NCI-H1105 treated with DMSO at 0.1 percent for 48 hours (cell line): ENCODE results near the gene ZNF831.

Experiments used
- DNase-seq: peaks from one replicate; lab custom pipeline; 2025; lab: John Stamatoyannopoulos, UW

The ZNF831 gene

DNA sequence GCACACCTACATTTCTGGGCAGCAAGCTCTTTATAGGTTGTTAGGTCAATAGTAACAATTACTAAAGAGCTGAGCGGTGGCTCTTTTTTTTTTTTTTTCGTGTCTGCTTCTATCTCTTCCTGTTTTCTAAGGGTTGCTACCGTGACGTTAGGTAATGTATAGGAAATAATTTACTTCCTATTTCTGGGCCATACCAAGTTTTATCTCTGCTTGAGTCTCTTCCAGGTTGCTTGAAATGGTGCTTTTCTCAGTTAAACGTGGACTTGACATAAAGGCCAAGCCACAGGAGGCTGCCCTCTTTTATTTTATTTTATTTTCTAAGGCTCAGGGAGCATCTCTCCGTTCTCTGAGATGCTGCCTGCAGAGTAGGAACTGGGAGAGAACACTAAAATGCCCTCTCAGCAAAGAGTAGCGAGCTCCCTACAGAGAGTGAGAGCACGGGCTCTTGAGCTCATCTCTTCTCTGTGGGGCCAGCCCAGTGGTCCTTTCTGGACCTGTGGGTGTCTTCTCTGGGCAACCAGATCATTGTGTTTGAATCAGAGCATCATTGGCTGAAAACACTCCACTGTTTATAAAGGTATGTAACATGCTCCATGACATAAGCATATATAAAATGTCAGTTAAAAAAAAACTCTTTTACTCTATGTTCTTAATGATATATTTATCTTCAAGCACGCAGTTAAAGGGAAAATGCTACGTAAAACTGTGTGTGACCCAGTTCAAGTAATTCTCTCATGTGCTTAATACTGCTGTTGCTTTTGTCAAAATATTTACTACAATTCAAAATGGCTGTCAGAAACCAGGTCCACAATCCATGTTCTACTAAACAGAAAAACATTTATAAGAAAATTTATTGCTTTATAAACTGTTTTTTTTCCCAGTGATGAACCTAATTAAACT lies at the start of gene ZNF831:
TSS of gene ZNF831 (plus strand) at position 191 of the 900 bp plus-strand sequence. CDS start 27,199 bp downstream, outside the sequence.
- no peak for DNase-seq

DNA sequence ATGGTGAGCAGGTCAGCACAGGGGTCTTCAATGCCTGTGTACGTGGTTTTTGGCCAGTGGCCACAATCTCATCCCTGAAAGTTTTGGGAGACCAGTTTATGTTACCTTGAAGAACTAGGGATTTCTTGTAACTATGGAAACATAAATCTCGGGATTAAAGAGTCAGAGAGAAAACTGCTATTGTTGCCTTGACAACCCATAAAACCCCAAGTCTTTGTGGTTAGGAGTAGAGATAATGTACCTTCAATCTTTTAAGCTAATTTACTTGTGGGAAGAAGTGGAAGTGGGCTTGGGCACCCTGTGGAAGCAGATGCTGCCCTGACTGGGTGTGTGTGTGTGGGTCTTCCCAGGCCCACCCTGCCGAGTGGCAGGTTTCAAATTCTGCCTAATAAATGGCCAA lies 46.1 kb upstream of the ZNF831 start:
- DNase-seq: no peak

DNA sequence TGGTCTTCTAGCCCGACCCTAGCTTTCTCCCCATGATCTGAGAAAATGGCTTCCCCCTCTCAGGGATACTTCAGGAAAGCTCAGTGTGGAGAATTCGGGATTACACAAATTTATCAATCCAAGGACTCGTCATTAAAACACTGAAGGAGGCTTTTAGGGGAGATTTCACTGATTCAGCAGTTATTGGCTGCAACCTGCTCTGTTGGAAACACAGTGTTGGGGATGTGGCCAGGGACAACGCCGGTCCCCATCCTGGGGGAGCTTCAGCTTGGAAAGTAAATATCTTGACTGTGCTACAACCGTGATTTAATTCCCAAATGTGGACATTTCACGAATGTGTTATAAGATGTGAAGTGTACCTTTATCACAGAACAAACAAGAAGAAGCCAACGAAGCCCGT lies 44.8 kb upstream of the ZNF831 start:
- DNase-seq: no peak

DNA sequence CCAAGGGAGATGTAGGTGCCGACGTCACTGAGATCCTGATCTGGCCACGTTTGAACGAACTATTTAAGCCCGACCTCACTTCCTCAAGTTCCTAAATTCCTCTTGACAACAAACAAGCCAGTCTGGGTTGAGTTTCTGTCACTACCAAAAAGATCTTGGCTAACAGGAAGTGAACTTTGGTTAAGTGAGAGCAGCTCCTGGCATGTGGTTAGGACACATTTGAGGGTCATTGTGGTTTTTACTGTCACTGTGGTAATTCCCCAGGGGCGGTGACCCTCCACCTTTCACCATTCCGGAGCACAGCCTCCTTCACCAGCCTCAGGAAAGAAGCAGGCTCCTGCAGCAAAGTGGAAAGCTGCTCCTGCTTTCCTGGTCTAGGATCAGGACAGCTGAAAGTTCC lies 43.1 kb upstream of the ZNF831 start:
- DNase-seq: no peak

DNA sequence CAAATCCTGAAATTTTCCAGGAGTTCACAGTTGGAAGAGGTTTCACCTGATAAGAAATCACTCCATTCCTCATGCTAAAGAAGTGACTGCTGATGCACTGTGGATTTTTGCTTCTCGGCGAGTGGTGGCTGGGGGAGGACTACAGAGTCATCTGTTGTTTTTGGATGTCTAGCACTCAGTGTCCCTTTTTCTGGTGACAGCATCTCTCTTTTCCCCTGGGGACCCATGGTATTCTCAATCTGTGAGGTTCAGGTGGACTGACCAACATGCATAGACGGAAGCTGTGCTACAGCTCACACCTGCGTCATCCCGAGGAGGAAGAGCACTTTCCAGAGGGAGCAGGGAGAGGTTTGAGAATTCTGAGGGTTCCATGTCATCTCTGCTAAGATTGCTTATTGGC lies 42.7 kb upstream of the ZNF831 start:
- no peak for DNase-seq

DNA sequence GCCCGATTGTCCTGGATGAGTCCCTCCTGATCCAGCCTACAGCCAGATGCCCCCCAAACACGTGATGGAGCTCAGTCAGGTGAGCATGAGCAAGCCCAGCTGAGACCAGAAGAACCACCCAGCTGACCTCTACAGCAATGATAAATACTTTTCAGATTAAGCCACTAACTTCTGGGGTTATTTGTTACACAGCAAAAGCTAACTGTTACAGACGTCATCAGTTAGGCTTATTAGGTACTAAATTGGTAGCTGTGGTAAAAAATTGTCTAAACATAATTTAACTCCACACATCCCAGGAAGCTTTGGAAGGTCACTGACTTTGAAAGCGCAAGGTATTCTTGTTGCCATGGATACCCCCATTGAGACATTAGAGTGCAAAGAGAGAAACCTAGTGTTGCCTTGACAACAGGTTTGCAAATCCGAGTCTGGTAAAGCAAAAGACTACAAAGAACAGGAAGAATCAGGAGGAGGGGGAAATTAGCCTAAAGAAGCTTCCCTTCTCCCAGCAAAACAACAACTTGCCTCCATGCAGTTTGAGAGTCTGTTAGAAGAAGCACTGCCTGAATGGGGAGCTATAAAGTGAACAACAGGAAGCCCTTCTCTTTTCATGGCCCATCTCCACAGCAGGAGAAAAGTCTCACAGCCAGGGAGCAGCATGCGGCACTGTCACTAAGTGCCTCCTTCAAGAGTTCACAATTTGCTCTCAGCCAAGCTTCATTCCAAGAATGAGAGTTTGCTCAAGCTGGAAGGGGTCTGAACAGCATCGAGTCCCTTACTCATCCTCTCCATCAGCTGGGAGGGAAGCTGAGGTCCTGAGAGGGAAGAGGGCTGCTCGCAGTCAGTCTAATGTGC lies 41.7 kb upstream of the ZNF831 start:
- DNase-seq: no peak

DNA sequence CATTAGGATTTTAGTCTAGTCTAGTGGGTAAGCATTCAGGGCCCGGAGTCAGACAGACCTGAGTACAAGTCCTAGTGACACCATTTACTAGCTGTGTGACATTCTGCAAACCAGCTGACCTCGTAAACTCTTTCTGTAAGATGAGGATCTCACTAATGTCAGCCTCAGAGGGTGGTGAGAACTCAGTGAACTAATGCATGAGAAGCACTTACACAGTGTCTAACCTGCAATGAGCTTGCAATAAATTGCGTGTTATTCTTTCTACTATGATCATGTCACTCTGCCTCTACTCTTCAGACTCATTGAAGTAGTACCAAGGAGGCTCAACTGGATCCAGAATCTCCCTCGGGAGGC lies 41.1 kb upstream of the ZNF831 start:
- DNase-seq: no peak

DNA sequence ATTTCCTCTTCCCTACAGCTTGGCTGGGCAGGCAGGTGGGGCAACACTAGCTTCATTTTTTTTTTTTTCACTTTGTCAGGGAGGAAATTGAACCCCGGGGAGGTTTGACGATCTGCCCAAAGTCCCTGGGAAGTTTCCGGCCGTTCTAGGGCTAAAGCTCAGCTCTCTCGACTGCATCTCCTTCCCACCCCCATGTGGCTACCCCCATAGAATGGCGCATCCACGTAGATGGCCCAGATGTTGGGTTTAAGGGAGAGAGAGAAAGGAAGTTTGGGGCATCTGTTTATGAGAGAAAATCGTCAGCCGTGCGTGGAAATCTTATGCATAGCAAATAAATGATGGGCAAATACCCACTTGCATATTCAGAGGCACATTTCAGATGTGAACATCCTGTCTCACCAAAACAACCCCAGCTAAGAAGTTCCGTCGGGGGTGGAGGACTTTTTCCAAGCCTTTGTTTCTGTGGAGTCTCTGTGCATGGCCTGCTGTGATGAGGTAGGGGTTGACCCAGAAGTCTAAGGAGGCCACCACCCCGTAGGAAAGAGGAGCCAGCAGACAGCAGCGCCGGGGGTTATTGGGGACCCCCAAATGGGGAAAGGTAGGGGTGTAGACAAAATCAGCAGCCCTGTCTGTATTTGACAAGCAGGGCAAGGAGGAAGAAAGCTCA lies 40.5 kb upstream of the ZNF831 start:
- no peak for DNase-seq

DNA sequence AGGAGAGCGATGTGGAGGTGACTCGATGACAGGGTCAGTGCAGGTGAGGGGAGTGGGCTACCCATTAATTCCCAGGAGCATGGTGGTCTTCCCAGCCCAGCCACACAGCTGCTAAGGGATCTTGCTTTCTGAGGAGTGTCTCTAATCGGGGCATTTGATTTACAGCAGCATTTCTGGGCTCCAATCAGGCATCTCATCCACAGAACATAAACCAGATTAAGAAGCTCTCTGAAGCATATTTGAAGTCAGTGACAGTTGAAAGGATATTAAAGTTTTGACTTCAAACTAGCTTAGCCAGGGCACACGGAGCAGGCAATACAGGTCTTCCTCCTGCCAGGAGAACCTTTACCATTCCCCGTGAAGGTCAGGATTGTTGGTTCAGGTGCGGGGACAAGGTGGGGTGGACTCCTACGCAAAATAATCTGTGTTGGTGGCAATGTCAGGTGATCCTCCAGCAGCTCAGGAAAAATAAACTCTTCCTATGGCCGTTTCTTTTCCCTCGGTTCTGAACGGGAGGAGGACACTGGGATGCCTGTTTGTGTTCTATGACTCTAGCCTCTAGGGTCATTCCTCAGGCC lies 39.9 kb upstream of the ZNF831 start:
- no peak for DNase-seq

DNA sequence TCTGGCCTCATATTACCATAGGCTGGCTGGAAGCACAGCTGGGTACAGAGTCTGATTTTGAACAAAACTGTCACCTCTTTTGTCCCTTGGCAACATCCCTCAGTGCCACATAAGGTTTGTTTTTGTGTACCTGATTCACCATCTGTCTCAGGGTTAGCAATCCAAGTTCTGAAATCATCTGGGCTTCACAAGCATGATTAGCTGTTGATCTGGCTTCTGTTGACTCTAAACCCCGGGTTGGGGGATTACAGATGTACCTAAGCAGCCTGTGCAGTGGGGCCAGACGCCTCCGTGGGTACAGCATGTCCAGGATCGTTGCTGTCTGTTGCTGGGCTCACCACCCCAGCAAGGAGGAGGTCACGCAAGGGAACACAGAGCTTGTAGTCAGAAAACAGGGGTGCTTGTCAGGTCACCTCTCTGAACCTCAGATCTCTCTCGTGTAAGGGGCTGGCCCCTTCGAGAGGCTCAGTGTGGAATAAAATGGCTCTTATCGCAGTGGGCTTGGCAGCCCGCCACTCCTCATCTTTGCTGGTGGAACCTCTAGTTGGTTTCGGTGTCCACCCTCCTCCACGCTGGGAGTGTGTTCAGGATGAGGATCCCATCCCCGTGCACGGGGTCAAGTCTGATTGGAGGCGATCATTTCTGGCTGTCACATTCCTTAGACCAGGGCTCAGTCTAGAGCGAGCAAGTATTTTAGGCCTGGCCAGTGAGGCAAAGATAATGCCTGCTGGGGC lies 39.2 kb upstream of the ZNF831 start:
- DNase-seq: no peak

DNA sequence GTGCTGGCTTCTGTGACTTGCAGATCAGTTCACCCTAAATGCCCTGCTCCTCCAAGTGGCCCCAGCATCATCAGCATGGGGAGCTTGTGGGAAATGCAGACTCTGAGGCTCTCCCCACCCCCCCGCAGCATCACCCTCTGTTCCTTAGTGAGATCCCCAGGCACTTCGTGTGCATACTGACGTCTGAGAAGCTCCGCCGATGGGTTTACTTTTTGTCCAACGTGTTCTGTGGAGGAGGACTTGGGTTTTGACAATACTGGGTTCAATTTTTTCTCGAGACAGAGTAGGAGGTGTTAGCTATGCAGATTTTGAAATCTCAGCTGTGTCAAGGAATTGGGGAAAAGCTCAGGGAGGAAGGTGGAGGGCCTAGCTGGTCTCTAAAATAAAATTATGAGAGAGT lies 38.3 kb upstream of the ZNF831 start:
- DNase-seq: no peak

DNA sequence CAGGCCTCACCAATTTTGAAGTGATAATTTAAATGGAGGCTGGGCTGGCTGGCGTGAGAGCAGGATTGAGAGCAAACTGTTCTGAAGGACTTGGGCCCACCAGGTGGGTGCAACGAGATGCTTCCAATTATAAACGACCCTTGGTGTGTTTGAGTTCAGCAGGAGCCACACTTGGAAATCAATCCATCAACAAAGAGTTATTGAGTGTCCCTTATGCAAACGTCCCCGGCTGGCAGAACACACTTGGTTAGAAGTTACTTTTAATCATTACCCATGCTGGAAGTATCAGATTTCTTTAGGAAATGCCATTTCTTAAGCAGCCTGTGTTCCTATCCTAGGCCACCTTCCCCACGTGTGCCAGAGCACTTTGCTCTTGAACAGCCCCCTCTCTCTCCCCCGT lies 37.8 kb upstream of the ZNF831 start:
- DNase-seq: no peak

DNA sequence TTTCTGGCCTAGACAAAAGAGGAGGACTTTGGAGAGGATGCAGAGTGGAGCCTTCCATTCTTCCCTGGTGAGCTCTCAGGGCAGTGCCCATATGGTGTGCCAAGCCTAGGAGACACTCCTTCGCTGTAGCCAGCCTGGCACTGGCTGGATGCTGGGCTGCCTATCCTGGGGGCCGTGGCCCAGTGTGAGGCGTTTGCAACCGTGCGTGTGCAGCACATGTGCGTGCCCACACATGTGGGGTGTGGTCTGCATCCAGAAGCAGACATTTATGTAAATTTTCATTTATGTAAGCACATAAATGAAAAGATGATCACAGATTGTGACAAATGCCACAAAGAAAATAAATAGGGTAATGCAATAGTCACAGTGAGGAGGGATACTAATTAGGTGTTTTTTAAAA lies 35.8 kb upstream of the ZNF831 start:
- DNase-seq: no peak

DNA sequence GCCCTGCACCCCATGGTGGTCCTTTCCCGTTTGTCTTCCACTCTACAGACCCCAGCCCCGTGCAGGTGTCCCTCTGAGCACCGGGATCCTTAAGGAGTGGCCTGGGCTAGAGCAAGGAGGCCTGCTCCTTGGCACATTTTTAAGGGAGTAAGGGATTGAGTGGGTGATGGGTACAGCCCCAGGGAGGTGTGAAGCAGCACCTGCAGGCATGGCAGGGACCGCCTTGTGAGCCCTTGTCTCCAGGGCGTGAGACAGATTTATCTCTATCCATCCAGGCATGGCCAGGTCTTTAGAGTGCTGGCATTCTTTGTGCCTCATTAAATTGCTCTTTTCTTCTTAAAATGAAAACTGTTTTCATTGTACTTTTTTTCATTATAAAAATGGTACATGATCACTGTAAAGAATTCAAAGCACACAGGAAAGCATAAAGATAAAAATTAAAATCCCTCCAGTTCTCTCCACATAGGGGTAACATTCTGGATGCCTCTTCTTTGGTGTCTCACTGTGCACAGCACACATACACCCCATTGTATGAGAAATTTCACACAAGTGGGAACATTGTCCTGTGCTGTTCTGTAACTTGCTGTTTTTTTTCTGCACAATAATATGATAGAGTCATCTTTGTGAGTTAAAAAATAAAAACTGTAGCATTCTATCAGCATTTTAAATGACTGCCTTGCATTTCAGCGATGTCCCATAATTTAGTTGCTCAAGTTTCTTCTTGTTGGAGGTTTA lies 31.9 kb upstream of the ZNF831 start:
- DNase-seq: no peak

DNA sequence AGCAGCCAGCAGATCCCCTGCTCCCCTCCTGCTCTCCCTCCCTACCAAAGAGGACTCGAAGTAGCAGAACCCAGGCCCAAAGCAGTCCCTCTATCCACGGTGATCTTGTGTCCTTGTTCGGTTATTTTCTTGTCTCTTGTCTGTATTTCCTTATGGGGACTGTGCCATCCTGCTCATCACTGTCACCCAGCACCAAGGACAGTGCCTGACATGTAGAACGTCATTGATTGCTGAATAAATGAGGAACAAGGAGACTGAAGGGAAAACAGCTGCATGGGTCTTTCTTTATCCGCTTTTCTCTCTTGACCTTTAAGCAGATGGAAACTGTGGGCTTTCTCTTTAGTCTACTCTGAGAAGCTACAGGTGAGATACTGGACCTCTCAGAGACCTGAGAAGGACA lies 29.4 kb upstream of the ZNF831 start:
- no peak for DNase-seq

DNA sequence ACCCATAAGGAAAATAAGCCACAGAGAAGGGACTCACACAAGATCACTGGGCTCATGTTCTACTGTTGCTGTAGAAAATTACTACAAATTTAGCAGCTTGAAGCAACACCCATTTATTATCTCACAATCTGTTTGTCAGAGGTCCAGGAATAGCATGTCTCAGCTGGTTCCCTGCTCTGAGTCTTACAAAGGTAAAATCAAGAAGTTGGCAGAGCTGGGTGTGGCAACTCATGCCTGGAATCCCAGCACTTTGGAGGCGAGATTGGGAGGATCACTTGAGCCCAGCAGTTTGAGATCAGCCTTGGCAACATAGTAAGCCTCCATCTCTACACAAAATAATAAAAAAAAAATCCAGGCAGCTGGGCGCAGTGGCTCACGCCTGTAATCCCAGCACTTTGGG lies 28.5 kb upstream of the ZNF831 start:
- no peak for DNase-seq

DNA sequence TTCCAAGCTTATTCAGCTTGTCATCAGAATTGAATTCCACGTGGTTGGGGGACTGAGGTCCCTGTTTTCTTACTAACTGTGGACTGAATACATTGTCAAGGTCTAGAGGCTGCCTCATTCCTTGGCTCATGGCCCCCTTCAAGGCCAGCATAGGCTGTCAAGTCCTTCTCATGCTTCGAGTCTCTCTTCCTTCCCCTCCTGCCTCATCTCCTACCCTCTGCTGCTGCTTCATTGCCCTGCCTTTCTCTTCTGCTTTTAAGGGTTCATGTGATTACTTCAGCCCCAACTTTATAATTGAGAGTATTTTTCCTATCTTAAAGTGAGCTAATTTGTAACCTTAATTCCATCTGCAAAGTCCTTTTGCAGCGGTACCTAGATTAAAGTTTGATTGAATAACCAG lies 27.6 kb upstream of the ZNF831 start:
- DNase-seq: no peak

DNA sequence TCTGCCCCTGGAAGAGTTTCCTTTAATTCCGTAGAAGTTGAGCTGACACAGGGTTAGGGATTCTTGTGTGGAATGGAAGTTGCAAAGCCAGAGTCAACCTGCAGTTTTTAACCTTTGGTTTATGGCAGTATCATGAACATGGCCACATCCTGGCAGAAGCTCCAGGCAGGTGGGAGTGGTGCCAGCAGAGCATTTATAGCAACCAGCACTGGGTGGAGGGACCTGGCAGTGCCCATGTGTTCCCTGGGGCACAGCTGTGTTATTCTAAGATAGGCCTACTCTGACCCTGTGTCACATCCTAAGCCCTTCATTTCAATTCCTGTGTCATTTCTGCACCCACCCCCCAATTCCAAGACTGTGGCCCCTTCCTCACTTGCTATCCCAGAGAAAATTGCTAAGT lies 26.1 kb upstream of the ZNF831 start:
- DNase-seq: peak; percentile 40

DNA sequence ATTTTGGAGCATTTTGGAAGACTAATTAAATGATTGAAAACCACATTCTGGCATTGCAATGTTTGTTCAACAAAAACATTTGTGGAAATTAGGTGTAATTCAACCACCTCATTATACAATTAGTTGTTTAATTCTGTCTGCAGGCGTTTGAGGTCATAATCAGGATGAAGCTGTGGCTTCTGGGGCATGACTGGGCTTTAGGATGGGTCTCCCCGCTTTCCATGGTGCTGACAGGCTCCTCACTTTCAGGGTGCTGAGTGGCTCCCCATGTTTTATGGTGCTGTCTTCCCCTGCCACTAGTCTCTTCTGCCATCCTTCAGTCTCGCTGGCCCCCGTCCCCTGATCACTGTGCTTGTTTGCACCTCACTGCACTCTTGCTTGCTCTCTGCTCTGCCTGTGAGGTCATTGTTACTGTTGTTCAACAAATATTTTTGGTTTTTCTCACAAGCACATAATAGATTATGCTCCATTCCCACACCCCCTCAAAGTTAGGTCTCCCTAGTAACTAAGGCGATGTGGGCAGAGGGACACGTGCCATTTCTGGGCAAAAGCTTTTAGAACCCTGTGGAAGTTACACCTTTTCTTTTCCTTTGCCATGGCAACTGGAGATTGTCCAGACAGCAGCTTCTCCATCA lies 25.4 kb upstream of the ZNF831 start:
- DNase-seq: no peak

DNA sequence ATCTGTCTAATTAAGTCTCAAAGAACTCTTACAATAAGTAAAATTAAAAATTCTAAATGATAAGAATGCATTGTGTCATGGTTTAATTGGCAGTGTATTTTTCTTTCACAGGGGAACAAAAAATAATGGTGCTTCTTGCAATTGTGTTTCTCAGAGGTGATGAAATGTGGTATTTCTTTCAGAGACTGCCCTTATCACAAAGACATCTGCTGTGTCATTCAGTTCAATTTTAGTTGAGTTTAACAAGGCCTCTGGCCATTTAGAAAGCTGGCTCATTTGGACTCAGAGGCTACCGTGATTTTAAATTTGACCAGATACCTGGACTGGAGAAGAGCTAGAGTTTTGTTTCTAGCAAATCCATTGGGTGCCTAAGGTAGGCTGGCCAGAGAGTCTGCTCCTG lies 23.6 kb upstream of the ZNF831 start:
- DNase-seq: no peak
